PC-3 (cell line): ENCODE results near the gene POLDIP2. TPM values are rescaled to one million over a fixed set of nuclear protein-coding genes. Genes with fewer than 3 reads are reported as not detected.

Source experiments
- ATAC-seq: fragments of 200-7000 bp; cut with Tn5 transposase; 2 replicates; pipeline ENCODE4 v1.9.1; 2020; ENCODE audit warnings: mild to moderate bottlenecking, moderate library complexity
- BruUV-seq: library from RNA; stranded (reverse); fragments of 400-500 nt; replicated peaks from 2 replicates; lab custom pipeline; 2021; lab: Mats Ljungman, UMichigan
- CTCF ChIA-PET: fragments of 300-600 bp; sonication (Branson Sonifier 250); formaldehyde crosslinking; loops from one replicate; lab custom pipeline; 2022; ENCODE audit warnings: antibody characterized with exemption; lab: Charles Lee
- POLR2A ChIA-PET: fragments of 300-600 bp; sonication (Branson Sonifier 250); formaldehyde crosslinking; loops from one replicate; lab custom pipeline; 2022; ENCODE audit warnings: antibody characterized with exemption; ENCODE audit not compliant: unreplicated experiment; lab: Charles Lee
- DNase-seq: peaks from one replicate; pipeline ENCODE4 v3.0.0-alpha.2; 2015
- H2AFZ ChIP-seq: fragments of 300-600 bp; sonication (generic); 2 replicates; pipeline ENCODE4 v1.6.0; 2016; ENCODE audit warnings: antibody characterized with exemption, low read length
- H3F3A ChIP-seq: fragments of 300-600 bp; sonication (generic); one replicate; pipeline ENCODE4 v1.6.0; 2017; ENCODE audit warnings: antibody characterized with exemption, low read length, control low read depth, mild to moderate bottlenecking; ENCODE audit not compliant: unreplicated experiment
- H3K27ac ChIP-seq: fragments of 300-600 bp; sonication (generic); 2 replicates; pipeline ENCODE4 v1.5.1; 2016; ENCODE audit warnings: mild to moderate bottlenecking, low read length
- H3K27me3 ChIP-seq: fragments of 300-600 bp; sonication (generic); 2 replicates; pipeline ENCODE4 v1.6.1; 2016; ENCODE audit warnings: low read length, mixed read lengths
- H3K36me3 ChIP-seq: fragments of 300-600 bp; sonication (generic); 2 replicates; pipeline ENCODE4 v1.6.1; 2016; ENCODE audit warnings: low read depth, mixed run types, low read length, mixed read lengths
- H3K4me1 ChIP-seq: fragments of 300-600 bp; sonication (generic); 2 replicates; pipeline ENCODE4 v1.5.1; 2016; ENCODE audit warnings: low read length; ENCODE audit not compliant: insufficient read depth
- H3K4me2 ChIP-seq: fragments of 300-600 bp; sonication (generic); 2 replicates; pipeline ENCODE4 v1.6.0; 2016; ENCODE audit warnings: low read length
- H3K4me3 ChIP-seq: fragments of 300-600 bp; sonication (generic); 2 replicates; pipeline ENCODE4 v1.5.1; 2016; ENCODE audit warnings: mild to moderate bottlenecking, low read length, mixed read lengths
- H3K79me2 ChIP-seq: fragments of 300-600 bp; sonication (generic); 2 replicates; pipeline ENCODE4 v1.6.1; 2017; ENCODE audit warnings: low read length, mixed read lengths
- H3K9ac ChIP-seq: fragments of 300-600 bp; sonication (generic); 2 replicates; pipeline ENCODE4 v1.6.0; 2016; ENCODE audit warnings: mild to moderate bottlenecking, low read length
- H3K9me2 ChIP-seq: fragments of 300-600 bp; sonication (generic); replicated peaks from 2 replicates; pipeline ENCODE4 v1.6.1; 2016; ENCODE audit warnings: mixed run types, low read length, mixed read lengths
- H3K9me3 ChIP-seq: fragments of 300-600 bp; sonication (generic); 2 replicates; pipeline ENCODE4 v1.6.1; 2016; ENCODE audit warnings: low read length, mixed read lengths
- H4K20me1 ChIP-seq: fragments of 300-600 bp; sonication (generic); 2 replicates; pipeline ENCODE4 v1.6.1; 2016; ENCODE audit warnings: low read length, mixed read lengths
- CTCF ChIP-seq: fragments of 300-600 bp; sonication (generic); conservative IDR thresholded peaks from 2 replicates; pipeline ENCODE4 v1.5.1; 2017; ENCODE audit warnings: antibody characterized with exemption, low read depth, mild to moderate bottlenecking, low read length
- EZH2 ChIP-seq: fragments of 300-600 bp; sonication (generic); IDR thresholded peaks from one replicate; pipeline ENCODE4 v1.6.1; 2017; ENCODE audit warnings: antibody characterized with exemption, mild to moderate bottlenecking, low read length; ENCODE audit not compliant: unreplicated experiment
- EZH2phosphoT487 ChIP-seq: fragments of 300-600 bp; sonication (generic); IDR thresholded peaks from 2 replicates; pipeline ENCODE4 v1.6.1; 2018; ENCODE audit warnings: mild to moderate bottlenecking, antibody characterized with exemption, low read length, borderline replicate concordance
- intact Hi-C: fragments of 100-400 bp; cut with micrococcal nuclease; formaldehyde crosslinking; loops from 2 replicates; pipeline ENCODE4 v1.9.0; 2023
- total RNA-seq: library from RNA; depleted of rRNA; stranded (reverse); fragments of >200 nt; gene quantifications from 2 replicates; pipeline ENCODE4 v1.2.3, GENCODE V29; 2014

Gene POLDIP2
- total RNA-seq, 1 experiment from 2014 or later: 137 TPM

- POLR2A ChIA-PET: no interaction called here
- Histone ChIP-seq H3K4me2 (no peak overlapping the region), H3K36me3 (no peaks in the 10 kb centered on the region; the same call in none of the 2 replicates), H3K9me3 (no peaks in the 10 kb centered on the region), H3F3A (no peaks in the 10 kb centered on the region), H3K9ac (no peak overlapping the region), H3K4me3 (no peak overlapping the region), H3K9me2 (no peaks in the 10 kb centered on the region), H3K79me2 (peaks cover 5% of the 10 kb centered on the region; the same call in 1 of the 2 replicates), H3K27me3 (no peaks in the 10 kb centered on the region), H3K4me1 (peaks cover under 1% of the 10 kb centered on the region; the same call in 1 of the 2 replicates), H3K27ac (no peak overlapping the region), H2AFZ (no peak overlapping the region), H4K20me1 (no peaks in the 10 kb centered on the region)
- CTCF ChIA-PET: no interaction called here
- intact Hi-C loops: no loop called here
- TF ChIP-seq EZH2phosphoT487 (no peak), EZH2 (no peak), CTCF (no peak)
- no peak for DNase-seq
- no TSS peak for BruUV-seq
- ATAC-seq: no peak
Measured at GRCh38 chr17:28390563-28390962, 33.2 kb upstream of the POLDIP2 start.

- no peak overlapping the region for H3K4me2 ChIP-seq
- no peak for ATAC-seq
- POLR2A ChIA-PET: no interaction called here
- H3K9me2 ChIP-seq: no peaks in the 10 kb centered on the region
- H3K36me3 ChIP-seq: no peaks in the 10 kb centered on the region; the same call in none of the 2 replicates
- no peak for TF ChIP-seq EZH2phosphoT487
- TF ChIP-seq EZH2: no peak
- no TSS peak for BruUV-seq
- H4K20me1 ChIP-seq: no peaks in the 10 kb centered on the region
- H2AFZ ChIP-seq: no peak overlapping the region
- no peak overlapping the region for H3K9ac ChIP-seq
- H3F3A ChIP-seq: no peaks in the 10 kb centered on the region
- CTCF ChIA-PET: no interaction called here
- no peak for DNase-seq
- H3K4me3 ChIP-seq: no peak overlapping the region
- H3K27me3 ChIP-seq: no peaks in the 10 kb centered on the region
- H3K79me2 ChIP-seq: peaks cover 7% of the 10 kb centered on the region; the same call in 1 of the 2 replicates
- no peak overlapping the region for H3K27ac ChIP-seq
- no peaks in the 10 kb centered on the region for H3K9me3 ChIP-seq
- H3K4me1 ChIP-seq: peaks cover 4% of the 10 kb centered on the region; the same call in 1 of the 2 replicates
- intact Hi-C loops: no loop called here
Measured at GRCh38 chr17:28390141-28390540, 32.8 kb upstream of the POLDIP2 start.

GRCh38 chr17:28388106-28388505 is 30.8 kb upstream of the POLDIP2 start:
- intact Hi-C loops: no loop called here
- CTCF ChIA-PET: no interaction called here
- BruUV-seq: no TSS peak

More at GRCh38 chr17:28388106-28388505, 30.8 kb upstream of the POLDIP2 start:
- Histone ChIP-seq H3K4me2 (no peak overlapping the region), H3K9me2 (no peaks in the 10 kb centered on the region), H3K79me2 (peaks cover 7% of the 10 kb centered on the region; the same call in 1 of the 2 replicates), H3K36me3 (no peaks in the 10 kb centered on the region; the same call in none of the 2 replicates), H3K27ac (no peak overlapping the region), H3K27me3 (no peaks in the 10 kb centered on the region), H3F3A (no peaks in the 10 kb centered on the region), H3K4me1 (peaks cover 9% of the 10 kb centered on the region; the same call in 1 of the 2 replicates), H3K4me3 (no peak overlapping the region), H3K9ac (no peak overlapping the region), H2AFZ (no peak overlapping the region), H3K9me3 (no peaks in the 10 kb centered on the region), H4K20me1 (no peaks in the 10 kb centered on the region)
- TF ChIP-seq EZH2 (no peak), CTCF (no peak), EZH2phosphoT487 (no peak)
- DNase-seq (no peak), ATAC-seq (no peak)
- POLR2A ChIA-PET: no interaction called here
